Neuron (in vitro differentiated cells): Measurements from ENCODE around the gene STAU1.
"Not testable (repeated sequence)": the region's sequence is repeated elsewhere in the genome, so short reads cannot be mapped to it uniquely, and the experiment has no call there.

ENCODE experiments used
- H2AFZ ChIP-seq: one replicate; pipeline ENCODE4 v1.6.1; 2013; ENCODE audit warnings: low read depth, mild to moderate bottlenecking, inconsistent platforms, low read length, moderate library complexity
- H3K27me3 ChIP-seq: one replicate; pipeline ENCODE4 v1.6.1; 2013; ENCODE audit warnings: low read length; ENCODE audit not compliant: insufficient read depth
- H3K36me3 ChIP-seq: one replicate; pipeline ENCODE4 v1.6.1; 2013; ENCODE audit warnings: low read length; ENCODE audit not compliant: insufficient read depth
- H3K4me1 ChIP-seq: one replicate; pipeline ENCODE4 v1.6.1; 2013; ENCODE audit warnings: low read length; ENCODE audit not compliant: insufficient read depth
- H3K4me3 ChIP-seq: 2 replicates; pipeline ENCODE4 v1.5.1; 2013; ENCODE audit warnings: mild to moderate bottlenecking, low read length, moderate library complexity
- H3K9me3 ChIP-seq: one replicate; pipeline ENCODE4 v1.6.1; 2013; ENCODE audit warnings: low read length

Gene STAU1

GRCh38 chr20:49118307-49118706 is 69.8 kb downstream of the STAU1 start:
- Histone ChIP-seq H3K4me1 (no peaks in the 10 kb centered on the region), H2AFZ (no peak overlapping the region), H3K4me3 (no peak overlapping the region), H3K36me3 (peaks cover 78% of the 10 kb centered on the region), H3K9me3 (no peaks in the 10 kb centered on the region), H3K27me3 (no peaks in the 10 kb centered on the region)

GRCh38 chr20:49115564-49115963 is 72.6 kb downstream of the STAU1 start:
- H3K36me3 ChIP-seq: peaks cover 72% of the 10 kb centered on the region
- H3K27me3 ChIP-seq: no peaks in the 10 kb centered on the region
- H3K4me3 ChIP-seq: no peak overlapping the region
- no peaks in the 10 kb centered on the region for H3K9me3 ChIP-seq
- H3K4me1 ChIP-seq: no peaks in the 10 kb centered on the region
- no peak overlapping the region for H2AFZ ChIP-seq

DNA sequence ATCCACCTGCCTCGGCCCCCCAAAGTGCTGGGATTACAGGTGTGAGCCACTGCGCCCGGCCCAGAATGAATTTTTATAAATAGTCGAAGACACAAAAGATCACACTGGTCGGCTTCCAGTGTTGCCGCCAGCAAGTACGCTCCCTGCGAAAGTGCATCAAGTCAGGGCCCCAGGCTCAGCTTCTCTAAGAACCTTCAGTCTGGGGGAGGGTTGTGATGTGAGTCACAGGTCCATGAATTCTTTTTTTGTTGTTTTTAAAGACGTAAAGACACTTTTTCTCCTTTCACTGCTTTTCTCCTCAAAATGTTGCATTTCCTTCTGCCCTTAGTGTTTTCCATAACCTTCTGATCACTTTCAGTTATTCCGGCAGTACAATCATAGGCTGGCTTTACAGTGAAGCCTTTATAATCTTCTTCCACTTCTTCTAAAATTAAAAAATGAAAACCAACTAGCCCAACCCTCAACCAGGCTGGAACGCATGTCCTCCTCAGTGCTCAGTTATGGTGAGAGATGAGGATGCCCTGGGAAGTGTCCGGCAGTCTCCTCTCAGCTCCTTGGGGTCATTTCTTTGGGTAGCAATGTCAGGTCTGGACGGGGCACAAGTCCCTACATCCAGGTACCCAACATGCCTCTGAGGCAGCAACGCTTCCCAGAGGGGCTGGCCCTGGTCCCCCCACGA is 75.4 kb downstream of the STAU1 start:
- Histone ChIP-seq H3K4me1 (no peaks in the 10 kb centered on the region), H2AFZ (no peak overlapping the region), H3K36me3 (peaks cover 60% of the 10 kb centered on the region), H3K27me3 (no peaks in the 10 kb centered on the region), H3K9me3 (no peaks in the 10 kb centered on the region), H3K4me3 (no peak overlapping the region)

DNA sequence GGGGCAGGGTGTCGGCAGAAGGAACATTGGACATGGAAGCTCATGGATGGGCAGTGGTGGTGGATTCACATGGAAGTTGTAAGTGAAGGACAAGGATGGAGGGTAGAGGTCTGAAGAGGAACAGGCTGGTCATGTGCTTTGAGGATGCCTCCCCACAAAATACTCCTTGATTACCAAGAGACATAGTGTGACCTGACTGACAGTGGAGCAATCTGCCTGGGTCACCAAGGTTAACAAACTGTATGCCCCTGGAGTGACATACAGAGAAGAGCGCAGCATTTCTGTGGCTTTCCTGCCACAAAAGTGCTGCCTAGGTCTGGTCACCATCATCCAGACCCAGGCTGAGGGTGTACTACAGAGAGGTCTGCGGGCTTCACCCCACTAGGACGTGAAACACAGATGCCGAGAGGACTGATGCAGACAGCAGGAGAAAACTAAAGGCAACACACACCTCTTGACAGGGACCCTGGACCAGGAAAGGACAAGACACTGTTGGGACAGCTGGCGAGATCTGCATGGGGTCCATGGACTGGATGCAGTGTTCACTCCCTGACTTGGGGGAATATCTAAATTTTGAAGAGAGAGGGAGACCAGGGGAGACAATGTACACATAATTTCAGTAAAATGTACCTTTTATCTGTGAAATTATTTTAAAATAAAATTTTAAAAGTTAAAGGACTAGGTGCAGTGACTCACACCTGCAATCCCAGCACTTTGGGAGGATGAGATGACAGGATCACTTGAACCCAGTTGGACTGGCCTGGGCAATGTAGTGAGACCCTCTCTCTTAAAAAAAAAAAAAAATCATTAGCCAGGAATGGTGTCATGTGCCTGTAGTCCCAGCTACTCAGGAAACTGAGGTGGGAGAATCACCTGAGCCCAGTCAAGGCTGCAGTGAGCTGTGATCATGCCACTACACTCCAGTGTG is 77.1 kb downstream of the STAU1 start:
- Histone ChIP-seq H3K9me3 (no peaks in the 10 kb centered on the region), H3K36me3 (peaks cover 47% of the 10 kb centered on the region), H3K4me3 (no peak overlapping the region), H2AFZ (no peak overlapping the region), H3K27me3 (no peaks in the 10 kb centered on the region), H3K4me1 (no peaks in the 10 kb centered on the region)

- peaks cover 60% of the 10 kb centered on the region for H3K36me3 ChIP-seq
- H3K4me1 ChIP-seq: no peaks in the 10 kb centered on the region
- no peak overlapping the region for H3K4me3 ChIP-seq
- no peaks in the 10 kb centered on the region for H3K9me3 ChIP-seq
- no peaks in the 10 kb centered on the region for H3K27me3 ChIP-seq
- H2AFZ ChIP-seq: no peak overlapping the region
Observed at GRCh38 chr20:49106328-49106727, 81.8 kb downstream of the STAU1 start.

GRCh38 chr20:49104979-49105547 is 83.1 kb downstream of the STAU1 start:
- H2AFZ ChIP-seq, H3K4me3 ChIP-seq, H3K9me3 ChIP-seq, H3K4me1 ChIP-seq, H3K27me3 ChIP-seq: not testable (repeated sequence)
- peaks cover 62% of the 10 kb centered on the region for H3K36me3 ChIP-seq

DNA sequence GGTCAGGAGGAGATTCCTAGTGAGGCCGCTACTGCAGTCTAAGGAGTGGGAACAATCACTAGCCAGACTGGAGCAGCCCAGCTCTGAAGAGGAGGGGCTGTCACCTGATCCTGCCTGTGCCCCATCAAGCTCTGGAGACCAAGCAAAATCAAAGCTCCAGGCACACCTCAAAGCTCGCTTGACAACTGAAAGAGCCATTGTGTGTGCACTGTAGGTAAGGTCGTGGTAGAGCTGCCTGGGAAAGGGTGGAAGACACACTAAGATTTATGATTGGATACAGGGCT is 83.8 kb downstream of the STAU1 start:
- H3K27me3 ChIP-seq: no peaks in the 10 kb centered on the region
- no peaks in the 10 kb centered on the region for H3K9me3 ChIP-seq
- H3K4me1 ChIP-seq: no peaks in the 10 kb centered on the region
- H3K36me3 ChIP-seq: peaks cover 61% of the 10 kb centered on the region
- H3K4me3 ChIP-seq: no peak overlapping the region
- H2AFZ ChIP-seq: no peak overlapping the region

- H3K36me3 ChIP-seq: peaks cover 65% of the 10 kb centered on the region
- H3K4me1 ChIP-seq: no peaks in the 10 kb centered on the region
- no peak overlapping the region for H3K4me3 ChIP-seq
- no peaks in the 10 kb centered on the region for H3K27me3 ChIP-seq
- no peak overlapping the region for H2AFZ ChIP-seq
- no peaks in the 10 kb centered on the region for H3K9me3 ChIP-seq
Observed at GRCh38 chr20:49103647-49104364, 84.3 kb downstream of the STAU1 start.

- no peaks in the 10 kb centered on the region for H3K27me3 ChIP-seq
- H3K4me3 ChIP-seq: no peak overlapping the region
- H3K4me1 ChIP-seq: no peaks in the 10 kb centered on the region
- H3K36me3 ChIP-seq: peaks cover 70% of the 10 kb centered on the region
- no peaks in the 10 kb centered on the region for H3K9me3 ChIP-seq
- no peak overlapping the region for H2AFZ ChIP-seq
Observed at GRCh38 chr20:49103019-49103418, 85.1 kb downstream of the STAU1 start.

- H3K36me3 ChIP-seq: peaks cover 84% of the 10 kb centered on the region
Observed at GRCh38 chr20:49100972-49101371, 87.2 kb downstream of the STAU1 start.

GRCh38 chr20:49100292-49100691 is 87.8 kb downstream of the STAU1 start:
- not testable (repeated sequence) for H3K4me3 ChIP-seq, H2AFZ ChIP-seq, H3K4me1 ChIP-seq, H3K9me3 ChIP-seq, H3K27me3 ChIP-seq
- H3K36me3 ChIP-seq: peaks cover 87% of the 10 kb centered on the region

More at GRCh38 chr20:49100972-49101371, 87.2 kb downstream of the STAU1 start:
- no peak overlapping the region for H2AFZ ChIP-seq
- no peaks in the 10 kb centered on the region for H3K27me3 ChIP-seq
- no peak overlapping the region for H3K4me3 ChIP-seq
- no peaks in the 10 kb centered on the region for H3K9me3 ChIP-seq
- no peaks in the 10 kb centered on the region for H3K4me1 ChIP-seq

- Histone ChIP-seq H2AFZ (no peak overlapping the region), H3K4me1 (no peaks in the 10 kb centered on the region), H3K9me3 (no peaks in the 10 kb centered on the region), H3K4me3 (no peak overlapping the region), H3K36me3 (peaks cover 88% of the 10 kb centered on the region), H3K27me3 (no peaks in the 10 kb centered on the region)
Observed at GRCh38 chr20:49099011-49099410, 89.1 kb downstream of the STAU1 start.

- H3K9me3 ChIP-seq: no peaks in the 10 kb centered on the region
- no peak overlapping the region for H3K4me3 ChIP-seq
- no peaks in the 10 kb centered on the region for H3K27me3 ChIP-seq
- H3K36me3 ChIP-seq: peaks cover 88% of the 10 kb centered on the region
- no peaks in the 10 kb centered on the region for H3K4me1 ChIP-seq
- no peak overlapping the region for H2AFZ ChIP-seq
Observed at GRCh38 chr20:49098136-49098535, 90.0 kb downstream of the STAU1 start.
